Mucosa of descending colon (tissue), 3 donors: ENCODE data around the gene FLACC1. TPM values are rescaled to one million over a fixed set of nuclear protein-coding genes. Genes with fewer than 3 reads are reported as not detected.
A peak's percentile ranks its signal among the peaks of the same experiment; 100 is the strongest.

Experiments used
- ATAC-seq: fragments of 200-7000 bp; cut with Tn5 transposase; one replicate; pipeline ENCODE4 v1.9.1; 2020; ENCODE audit warnings: mild to moderate bottlenecking, moderate library complexity
- DNase-seq, 3 donors: peaks; one replicate each; pipeline ENCODE4 v3.0.0-alpha.2; 2020
- H3K36me3 ChIP-seq: fragments of 200-600 bp; one replicate; pipeline ENCODE4 v1.8.0; 2021; ENCODE audit warnings: low read depth, mild to moderate bottlenecking
- H3K4me1 ChIP-seq: fragments of 200-600 bp; one replicate; pipeline ENCODE4 v1.8.0; 2021; ENCODE audit warnings: low read depth, mild to moderate bottlenecking
- H3K4me3 ChIP-seq: fragments of 200-600 bp; one replicate; pipeline ENCODE4 v1.8.0; 2021; ENCODE audit warnings: mild to moderate bottlenecking
- H3K9me3 ChIP-seq: fragments of 200-600 bp; one replicate; pipeline ENCODE4 v1.8.0; 2021; ENCODE audit warnings: mild to moderate bottlenecking
- CTCF ChIP-seq: fragments of 200-600 bp; IDR thresholded peaks from one replicate; pipeline ENCODE4 v1.8.0; 2022; ENCODE audit warnings: antibody characterized with exemption, mild to moderate bottlenecking
- intact Hi-C, 2 donors: fragments of 100-400 bp; cut with DNase I in 1 of 2; cut with micrococcal nuclease in 1 of 2; formaldehyde crosslinking; loops; one replicate each; pipeline versions ENCODE4 v1.11.0 to v1.11.1; 2022; cut with DNase I, micrococcal nuclease
- total RNA-seq, 3 donors: library from RNA; stranded (reverse); fragmentation: NEBNext Ultra II Directional in 2 of 3; extraction: Animal tissue kit (Norgen Biotek cat#: 25700) in 2 of 3; gene quantifications; one replicate each; pipeline versions ENCODE4 v1.2.1 to v1.2.4, GENCODE V29; 2021 to 2023
- donor health status: DM: no; HTN: no; CAD: no; lungs with moderate emphysema.
- donor health status: DM: no; HTN: no; CAD: no.
- donor health status: DM: no; HTN: yes; CAD: no.

The FLACC1 gene
- total RNA-seq, 3 donors from 2014 or later, result 0.93 to 3.5 (median 2.1) TPM

- H3K36me3 ChIP-seq, result no peaks in the 10 kb centered on the region
- H3K9me3 ChIP-seq, result no peaks in the 10 kb centered on the region
- DNase-seq (no peak), ATAC-seq (no peak)
- no peak overlapping the region for H3K4me3 ChIP-seq
- TF ChIP-seq CTCF, result no peak
- intact Hi-C loops, result no loop called here
- peaks cover 16% of the 10 kb centered on the region for H3K4me1 ChIP-seq
Observed at GRCh38 chr2:201261906-201262305, 95.2 kb downstream of the FLACC1 start.

GRCh38 chr2:201261471-201261870 lies 95.7 kb downstream of the FLACC1 start:
- DNase-seq (peak; percentile 52 to 80 (median 66)), ATAC-seq (peak; percentile 9)
- no peak overlapping the region for H3K4me3 ChIP-seq
- H3K9me3 ChIP-seq, result no peaks in the 10 kb centered on the region
- no peak for TF ChIP-seq CTCF
- H3K36me3 ChIP-seq, result no peaks in the 10 kb centered on the region
- intact Hi-C loops, result no loop called here
- H3K4me1 ChIP-seq, result peaks cover 19% of the 10 kb centered on the region

GRCh38 chr2:201260302-201260800 lies 96.8 kb downstream of the FLACC1 start, which contains the start of gene CASP8:
TSS of gene CASP8 (plus strand) at chr2:201260536. CDS start at chr2:201266487, 5,951 bp downstream.
- DNase-seq, result peak in 2 of 3 donors; percentile 35 to 50
- Histone ChIP-seq H3K4me1 (peaks cover 19% of the 10 kb centered on the region), H3K36me3 (no peaks in the 10 kb centered on the region), H3K9me3 (no peaks in the 10 kb centered on the region), H3K4me3 (no peak within 1 kb of the TSS)
- ATAC-seq, result peak; percentile 39
- no peak for TF ChIP-seq CTCF
- intact Hi-C loops, result no loop called here

- ATAC-seq (peak; percentile 19), DNase-seq (no peak)
- no peak for TF ChIP-seq CTCF
- intact Hi-C loops, result no loop called here
- Histone ChIP-seq H3K9me3 (no peaks in the 10 kb centered on the region), H3K4me1 (peaks cover 19% of the 10 kb centered on the region), H3K36me3 (no peaks in the 10 kb centered on the region), H3K4me3 (peak overlapping the region; percentile 21)
Observed at GRCh38 chr2:201258666-201259615, 98.2 kb downstream of the FLACC1 start.

GRCh38 chr2:201257956-201258665 lies 99.0 kb downstream of the FLACC1 start:
- peak; percentile 84 to 91 (median 91) for DNase-seq
- peak; percentile 80 for ATAC-seq
- no peaks in the 10 kb centered on the region for H3K36me3 ChIP-seq
- intact Hi-C loops, result no loop called here
- peak overlapping the region; percentile 21 for H3K4me3 ChIP-seq
- no peaks in the 10 kb centered on the region for H3K9me3 ChIP-seq
- no peak for TF ChIP-seq CTCF
- peaks cover 19% of the 10 kb centered on the region for H3K4me1 ChIP-seq
